ENCODE results near the gene RGL2.
A peak's percentile ranks its signal among the peaks of the same experiment; 100 is the strongest.
"Not testable (repeated sequence)": the region's sequence is repeated elsewhere in the genome, so short reads cannot be mapped to it uniquely, and the experiment has no call there.

Gene RGL2

GRCh38 chr6:33298773-33299236, at the start of gene RGL2:
TSS of gene RGL2 (minus strand) at chr6:33298942. CDS start at chr6:33298610, 332 bp downstream.
- peak; percentile 48 for DNase-seq

- DNase-seq: no peak
These were observed 49.1 kb upstream of the RGL2 start for GRCh38 chr6:33347816-33348215.

GRCh38 chr6:33346972-33347371, 48.2 kb upstream of the RGL2 start:
- peak; percentile 33 for DNase-seq

GRCh38 chr6:33344701-33345697, 46.3 kb upstream of the RGL2 start:
- peak; percentile 58 for DNase-seq

GRCh38 chr6:33343953-33344611, 45.3 kb upstream of the RGL2 start:
- DNase-seq: no peak

GRCh38 chr6:33343606-33343952, 44.8 kb upstream of the RGL2 start:
- DNase-seq: not testable (repeated sequence)

- DNase-seq: no peak
These were observed 40.5 kb upstream of the RGL2 start for GRCh38 chr6:33339193-33339592.

- DNase-seq: no peak
These were observed 37.8 kb upstream of the RGL2 start for GRCh38 chr6:33336495-33336894.

- no peak for DNase-seq
These were observed 37.2 kb upstream of the RGL2 start for GRCh38 chr6:33335916-33336315.

- DNase-seq: no peak
These were observed 34.9 kb upstream of the RGL2 start for GRCh38 chr6:33333666-33334065.

- DNase-seq: no peak
These were observed 32.0 kb upstream of the RGL2 start for GRCh38 chr6:33330736-33331135.

- no peak for DNase-seq
These were observed 30.3 kb upstream of the RGL2 start for GRCh38 chr6:33329058-33329457.

- no peak for DNase-seq
These were observed 25.4 kb upstream of the RGL2 start for GRCh38 chr6:33324125-33324524.

GRCh38 chr6:33323623-33323948, 24.8 kb upstream of the RGL2 start:
- DNase-seq: no peak

GRCh38 chr6:33321227-33321626, 22.5 kb upstream of the RGL2 start:
- DNase-seq: no peak

- peak; percentile 89 for DNase-seq
These were observed 21.8 kb upstream of the RGL2 start for GRCh38 chr6:33320315-33321181.

GRCh38 chr6:33319939-33320314, 21.2 kb upstream of the RGL2 start:
- DNase-seq: no peak

- no peak for DNase-seq
These were observed 19.8 kb upstream of the RGL2 start for GRCh38 chr6:33318426-33319073.

GRCh38 chr6:33317669-33318425, 19.1 kb upstream of the RGL2 start, which contains the start of gene ZBTB22:
TSS of gene ZBTB22 (minus strand) at chr6:33317744. CDS start at chr6:33316916, 828 bp downstream.
- DNase-seq: peak; percentile 98

- no peak for DNase-seq
These were observed 18.6 kb upstream of the RGL2 start for GRCh38 chr6:33317419-33317668.

- no peak for DNase-seq
These were observed 18.1 kb upstream of the RGL2 start for GRCh38 chr6:33316603-33317418.

All from HCEC 1CT (cell line).